ENCODE measurements around the gene BPIFB6. TPM values are rescaled to one million over a fixed set of nuclear protein-coding genes. Genes with fewer than 3 reads are reported as not detected.

BPIFB6 gene
- polyA plus RNA-seq, 1 of the 3 experiments (the other 2 are of a cell fraction): not detected

GRCh38 chr20:33030076-33030475, 1.4 kb upstream of the BPIFB6 start:
- ChIA-PET POLR2A (no interaction called here), CTCF (no interaction called here)
- Histone ChIP-seq H3K4me3 (ENCODE audit: low read depth in 2 of 2, low read length in 1 of 2) (no peak overlapping the region), H3K4me2 (no peak overlapping the region), H3K36me3 (replicated peaks in 1 of 2; ENCODE audit: control insufficient read depth in 1 of 2, insufficient read depth in 2 of 2, low read length in 1 of 2) (no peaks in the 10 kb centered on the region), H3K27me3 (ENCODE audit: insufficient read depth) (peaks cover 6% of the 10 kb centered on the region; the same call in 1 of the 2 replicates), H3K27ac (ENCODE audit: low read depth in 2 of 2, low read length in 1 of 2) (no peak overlapping the region), H3K9ac (no peak overlapping the region), H3K79me2 (ENCODE audit: insufficient read depth) (no peaks in the 10 kb centered on the region), H3F3A (replicated peaks; ENCODE audit: insufficient read depth) (no peaks in the 10 kb centered on the region), H3K9me3 (no peaks in the 10 kb centered on the region), H3K9me2 (no peaks in the 10 kb centered on the region), H3K4me1 (ENCODE audit: control insufficient read depth in 1 of 2, insufficient read depth in 2 of 2, low read depth in 1 of 2, low read length in 1 of 2) (no peaks in the 10 kb centered on the region), H4K20me1 (ENCODE audit: insufficient read depth) (no peaks in the 10 kb centered on the region), H2AFZ (ENCODE audit: low read depth) (no peak overlapping the region)
- TF ChIP-seq POLR2AphosphoS5 (IDR thresholded peaks at IDR 0.05; ENCODE audit: low read depth, low read length): no peak
- TF ChIP-seq, protein P1, sequence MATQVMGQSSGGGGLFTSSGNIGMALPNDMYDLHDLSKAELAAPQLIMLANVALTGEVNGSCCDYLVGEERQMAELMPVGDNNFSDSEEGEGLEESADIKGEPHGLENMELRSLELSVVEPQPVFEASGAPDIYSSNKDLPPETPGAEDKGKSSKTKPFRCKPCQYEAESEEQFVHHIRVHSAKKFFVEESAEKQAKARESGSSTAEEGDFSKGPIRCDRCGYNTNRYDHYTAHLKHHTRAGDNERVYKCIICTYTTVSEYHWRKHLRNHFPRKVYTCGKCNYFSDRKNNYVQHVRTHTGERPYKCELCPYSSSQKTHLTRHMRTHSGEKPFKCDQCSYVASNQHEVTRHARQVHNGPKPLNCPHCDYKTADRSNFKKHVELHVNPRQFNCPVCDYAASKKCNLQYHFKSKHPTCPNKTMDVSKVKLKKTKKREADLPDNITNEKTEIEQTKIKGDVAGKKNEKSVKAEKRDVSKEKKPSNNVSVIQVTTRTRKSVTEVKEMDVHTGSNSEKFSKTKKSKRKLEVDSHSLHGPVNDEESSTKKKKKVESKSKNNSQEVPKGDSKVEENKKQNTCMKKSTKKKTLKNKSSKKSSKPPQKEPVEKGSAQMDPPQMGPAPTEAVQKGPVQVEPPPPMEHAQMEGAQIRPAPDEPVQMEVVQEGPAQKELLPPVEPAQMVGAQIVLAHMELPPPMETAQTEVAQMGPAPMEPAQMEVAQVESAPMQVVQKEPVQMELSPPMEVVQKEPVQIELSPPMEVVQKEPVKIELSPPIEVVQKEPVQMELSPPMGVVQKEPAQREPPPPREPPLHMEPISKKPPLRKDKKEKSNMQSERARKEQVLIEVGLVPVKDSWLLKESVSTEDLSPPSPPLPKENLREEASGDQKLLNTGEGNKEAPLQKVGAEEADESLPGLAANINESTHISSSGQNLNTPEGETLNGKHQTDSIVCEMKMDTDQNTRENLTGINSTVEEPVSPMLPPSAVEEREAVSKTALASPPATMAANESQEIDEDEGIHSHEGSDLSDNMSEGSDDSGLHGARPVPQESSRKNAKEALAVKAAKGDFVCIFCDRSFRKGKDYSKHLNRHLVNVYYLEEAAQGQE (IDR thresholded peaks at IDR 0.05; ENCODE audit: low read depth, low read length): no peak
- no peak for DNase-seq
- WGBS (ENCODE audit: low lambda C conversion rate): 3% methylated on average over 4 of the region's 9 CpGs

GRCh38 chr20:33030569-33030968, 879 bp upstream of the BPIFB6 start:
- no peaks in the 10 kb centered on the region for H4K20me1 ChIP-seq (ENCODE audit: insufficient read depth)
- no peak overlapping the region for H3K4me3 ChIP-seq (ENCODE audit: low read depth in 2 of 2, low read length in 1 of 2)
- H3K4me2 ChIP-seq: no peak overlapping the region
- no peak overlapping the region for H3K27ac ChIP-seq (ENCODE audit: low read depth in 2 of 2, low read length in 1 of 2)
- H3K27me3 ChIP-seq (ENCODE audit: insufficient read depth): peaks cover 6% of the 10 kb centered on the region; the same call in 1 of the 2 replicates
- H2AFZ ChIP-seq (ENCODE audit: low read depth): no peak overlapping the region
- no peak for TF ChIP-seq EZH2phosphoT487 (IDR thresholded peaks at IDR 0.05; ENCODE audit: borderline replicate concordance, low read depth)
- TF ChIP-seq, protein P1 (IDR thresholded peaks at IDR 0.05; ENCODE audit: low read depth, low read length): no peak
- WGBS (ENCODE audit: low lambda C conversion rate): 9% methylated on average over 6 of the region's 6 CpGs
- no peaks in the 10 kb centered on the region for H3K4me1 ChIP-seq (ENCODE audit: control insufficient read depth in 1 of 2, insufficient read depth in 2 of 2, low read depth in 1 of 2, low read length in 1 of 2)
- H3K9ac ChIP-seq: no peak overlapping the region
- H3F3A ChIP-seq (replicated peaks; ENCODE audit: insufficient read depth): no peaks in the 10 kb centered on the region
- ChIA-PET POLR2A (no interaction called here), CTCF (no interaction called here)
- H3K36me3 ChIP-seq (replicated peaks in 1 of 2; ENCODE audit: control insufficient read depth in 1 of 2, insufficient read depth in 2 of 2, low read length in 1 of 2): no peaks in the 10 kb centered on the region
- no peak for DNase-seq
- no peaks in the 10 kb centered on the region for H3K9me2 ChIP-seq
- no peaks in the 10 kb centered on the region for H3K79me2 ChIP-seq (ENCODE audit: insufficient read depth)
- H3K9me3 ChIP-seq: no peaks in the 10 kb centered on the region

All from SK-N-SH (cell line).